ENCODE data around the gene VSIG1. TPM values are rescaled to one million over a fixed set of nuclear protein-coding genes. Genes with fewer than 3 reads are reported as not detected.

VSIG1 gene
- total and polyA plus RNA-seq, 2 of the 4 experiments (the other 2 are of a cell fraction): not detected

DNA sequence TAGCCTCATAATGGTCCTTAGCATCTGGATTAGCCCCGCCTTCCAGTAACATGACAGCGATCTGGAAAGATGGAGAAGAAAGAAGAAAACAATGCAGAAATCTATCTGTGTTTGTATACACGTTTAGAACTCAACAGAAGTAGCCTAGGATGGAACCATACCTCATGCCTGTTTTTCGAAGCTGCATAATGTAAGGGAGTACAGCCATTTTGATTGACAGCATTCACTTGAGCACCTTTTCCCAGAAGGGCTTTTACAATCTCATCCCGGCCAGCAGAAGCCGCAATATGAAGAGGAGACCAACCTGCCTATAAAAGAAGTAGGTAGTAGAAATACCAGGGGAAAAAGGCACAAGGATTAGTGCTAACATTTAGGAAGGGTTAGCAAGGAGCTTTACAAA is 42.9 kb downstream of the VSIG1 start:
- no peak overlapping the region for H2BK5ac ChIP-seq (ENCODE audit: low read depth, low read length, poor library complexity, severe bottlenecking)
- no peak overlapping the region for H3K9ac ChIP-seq (ENCODE audit: low read depth, low read length)
- ATAC-seq (ENCODE audit: low read depth) (no peak), DNase-seq (no peak)
- no peak overlapping the region for H2BK120ac ChIP-seq (ENCODE audit: low read depth, low read length)
- H2AFZ ChIP-seq (replicated peaks; ENCODE audit: low read length, poor library complexity): no peak overlapping the region
- no peak overlapping the region for H3K4me3 ChIP-seq (ENCODE audit: insufficient read depth, low read depth, low read length)
- H3K4me2 ChIP-seq (ENCODE audit: low read depth, low read length): no peak overlapping the region
- no peaks in the 10 kb centered on the region for H3K4me1 ChIP-seq (ENCODE audit: control insufficient read depth, insufficient read depth, low read length)
- H3K14ac ChIP-seq (replicated peaks; ENCODE audit: low read depth, low read length): no peak overlapping the region
- H3K27me3 ChIP-seq (ENCODE audit: control insufficient read depth, insufficient read depth, low read length): no peaks in the 10 kb centered on the region
- no peak for TF ChIP-seq MXI1 (IDR thresholded peaks at IDR 0.05; ENCODE audit: borderline replicate concordance, low read depth, low read length)
- no peak for TF ChIP-seq SMC3 (IDR thresholded peaks at IDR 0.05; ENCODE audit: low read depth, low read length)
- TF ChIP-seq NFE2L2 (IDR thresholded peaks at IDR 0.05; ENCODE audit: low read depth, low read length): no peak
- TF ChIP-seq MAZ (IDR thresholded peaks at IDR 0.05; ENCODE audit: borderline replicate concordance, low read depth, low read length): no peak
- TF ChIP-seq CHD1 (IDR thresholded peaks at IDR 0.05; ENCODE audit: low read depth, low read length): no peak
- TF ChIP-seq RCOR1 (IDR thresholded peaks at IDR 0.05; ENCODE audit: insufficient replicate concordance, low read length): no peak
- TF ChIP-seq POLR2A (IDR thresholded peaks at IDR 0.05; ENCODE audit: low read depth, low read length): no peak
- no peak overlapping the region for H3K4ac ChIP-seq (ENCODE audit: low read depth, low read length)
- dilution Hi-C loops (cut with HindIII; ENCODE audit: low sequenced_read_pairs, unreplicated experiment): no loop called here
- H3K23ac ChIP-seq (ENCODE audit: low read depth, low read length): no peak overlapping the region
- intact Hi-C loops (cut with micrococcal nuclease): no loop called here
- peaks cover 0 to 10% of the 10 kb centered on the region in 2 experiments; a peak in 3 of 4 replicates for H3K79me1 ChIP-seq (ENCODE audit: low read depth in 1 of 2, low read length in 2 of 2)
- WGBS, 2 experiments (ENCODE audit: extremely low coverage in 2 of 2, insufficient read length in 1 of 2): no CpG with 5 or more reads among the region's 6 CpGs
- H3K9me3 ChIP-seq (ENCODE audit: control insufficient read depth, insufficient read depth, low read length): no peaks in the 10 kb centered on the region
- H4K8ac ChIP-seq (ENCODE audit: low read depth in 2 of 2, low read length in 2 of 2): no peak overlapping the region
- no peak overlapping the region for H4K5ac ChIP-seq (ENCODE audit: low read depth, low read length)
- no peak overlapping the region for H3K27ac ChIP-seq (ENCODE audit: insufficient read depth, low read length)
- no peak overlapping the region for H2BK20ac ChIP-seq (ENCODE audit: low read depth, low read length)
- H2AK5ac ChIP-seq (ENCODE audit: low read depth, low read length): no peak overlapping the region
- ChIA-PET POLR2A (ENCODE audit: unreplicated experiment) (no interaction called here), CTCF (no interaction called here)
- no peak overlapping the region for H3K18ac ChIP-seq (ENCODE audit: low read depth, low read length)
- H3K36me3 ChIP-seq (ENCODE audit: control insufficient read depth, insufficient read depth, low read length): peaks cover 7% of the 10 kb centered on the region
- no peak overlapping the region for H3K56ac ChIP-seq (ENCODE audit: extremely low read depth, insufficient read depth, low read length)
- no peak overlapping the region for H2AK9ac ChIP-seq (replicated peaks; ENCODE audit: low read depth, low read length, poor library complexity)
- no TSS peak for BruUV-seq (replicated peaks)
- no peaks in the 10 kb centered on the region for H3K9me1 ChIP-seq (ENCODE audit: insufficient read depth, low read length)
- no peak overlapping the region for H4K91ac ChIP-seq (ENCODE audit: insufficient read depth, low read depth, low read length)
- H2BK15ac ChIP-seq (ENCODE audit: low read depth, low read length): no peak overlapping the region
- in situ Hi-C loops (cut with MboI; ENCODE audit: low sequenced_read_pairs): no loop called here
- H4K20me1 ChIP-seq (ENCODE audit: insufficient read depth, low read length): no peaks in the 10 kb centered on the region; the same call in 1 of the 2 replicates

Data from IMR-90 (cell line).